Tibial nerve (tissue), 4 donors: ENCODE measurements around the gene ARHGAP6.

Source experiments
- EP300 ChIP-seq, 2 donors: sonication (generic); formaldehyde crosslinking; IDR thresholded peaks; one replicate each; pipeline ENCODE4 v1.6.1; 2017; ENCODE audit warnings: antibody characterized with exemption in 2 of 2, mild to moderate bottlenecking in 1 of 2
- TF ChIP-seq, protein P1 (sequence below), 5 experiments: fragments of 200-600 bp in 3 of 5; fragments of 450-650 bp in 2 of 5; sonication (generic) in 3 of 5; IDR thresholded peaks; one replicate each; pipeline ENCODE4 v1.5.1; 2016 to 2019; ENCODE audit warnings: antibody characterized with exemption in 5 of 5, mild to moderate bottlenecking in 3 of 5, moderate library complexity in 2 of 5

DNA sequence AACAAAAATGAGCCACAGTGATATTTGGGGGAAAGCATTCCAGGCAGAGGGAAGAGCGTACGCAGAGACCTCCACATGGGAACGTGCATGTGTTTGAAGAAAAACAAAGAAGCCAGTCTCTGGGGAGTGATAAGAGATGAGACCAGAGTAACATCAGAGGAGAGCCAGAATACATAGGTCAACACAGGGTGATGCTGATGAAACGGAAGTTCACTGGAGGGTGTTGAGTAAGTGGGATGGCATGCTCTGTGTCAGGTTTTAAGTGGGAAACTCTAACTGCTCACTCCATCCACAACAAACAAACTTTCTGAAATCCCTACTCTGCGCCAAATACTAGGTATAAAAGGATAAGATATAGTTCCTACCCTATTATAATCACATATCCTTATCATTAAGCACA lies 110.0 kb downstream of the ARHGAP6 start:
- TF ChIP-seq EP300 (IDR thresholded peaks at IDR 0.05) = no peak
- TF ChIP-seq, protein P1, sequence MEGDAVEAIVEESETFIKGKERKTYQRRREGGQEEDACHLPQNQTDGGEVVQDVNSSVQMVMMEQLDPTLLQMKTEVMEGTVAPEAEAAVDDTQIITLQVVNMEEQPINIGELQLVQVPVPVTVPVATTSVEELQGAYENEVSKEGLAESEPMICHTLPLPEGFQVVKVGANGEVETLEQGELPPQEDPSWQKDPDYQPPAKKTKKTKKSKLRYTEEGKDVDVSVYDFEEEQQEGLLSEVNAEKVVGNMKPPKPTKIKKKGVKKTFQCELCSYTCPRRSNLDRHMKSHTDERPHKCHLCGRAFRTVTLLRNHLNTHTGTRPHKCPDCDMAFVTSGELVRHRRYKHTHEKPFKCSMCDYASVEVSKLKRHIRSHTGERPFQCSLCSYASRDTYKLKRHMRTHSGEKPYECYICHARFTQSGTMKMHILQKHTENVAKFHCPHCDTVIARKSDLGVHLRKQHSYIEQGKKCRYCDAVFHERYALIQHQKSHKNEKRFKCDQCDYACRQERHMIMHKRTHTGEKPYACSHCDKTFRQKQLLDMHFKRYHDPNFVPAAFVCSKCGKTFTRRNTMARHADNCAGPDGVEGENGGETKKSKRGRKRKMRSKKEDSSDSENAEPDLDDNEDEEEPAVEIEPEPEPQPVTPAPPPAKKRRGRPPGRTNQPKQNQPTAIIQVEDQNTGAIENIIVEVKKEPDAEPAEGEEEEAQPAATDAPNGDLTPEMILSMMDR (IDR thresholded peaks at IDR 0.05) = no peak
